Upper lobe of left lung (tissue), 6 donors: ENCODE results near the gene CCNF. TPM values are rescaled to one million over a fixed set of nuclear protein-coding genes. Genes with fewer than 3 reads are reported as not detected.

Experiments used
- ATAC-seq, 2 donors: fragments of 200-7000 bp; cut with Tn5 transposase; one replicate each; pipeline ENCODE4 v1.9.1; 2022; ENCODE audit warnings: mild to moderate bottlenecking in 2 of 2, moderate library complexity in 2 of 2; ENCODE audit not compliant: low FRiP score in 2 of 2
- DNase-seq, 2 donors: peaks; one replicate each; pipeline ENCODE4 v3.0.0-alpha.2; 2019 to 2020
- H3K27ac ChIP-seq, 4 donors: fragments of 200-600 bp; sonication (generic); one replicate each; pipeline ENCODE4 v1.5.1; 2016 to 2019
- H3K27me3 ChIP-seq, 4 donors: fragments of 200-600 bp; sonication (generic); one replicate each; pipeline ENCODE4 v1.5.1; 2017 to 2019
- H3K36me3 ChIP-seq, 4 donors: fragments of 200-600 bp; sonication (generic); one replicate each; pipeline ENCODE4 v1.5.1; 2016 to 2019
- H3K4me1 ChIP-seq, 4 donors: fragments of 200-600 bp; sonication (generic); one replicate each; pipeline ENCODE4 v1.5.1; 2018 to 2019
- H3K4me3 ChIP-seq, 4 donors: fragments of 200-600 bp; sonication (generic); one replicate each; pipeline ENCODE4 v1.5.1; 2017 to 2019; ENCODE audit warnings: mild to moderate bottlenecking in 2 of 4, moderate library complexity in 1 of 4
- H3K9me3 ChIP-seq, 4 donors: fragments of 200-600 bp; sonication (generic); one replicate each; pipeline ENCODE4 v1.5.1; 2018 to 2019
- EP300 ChIP-seq, 4 donors: sonication (generic); formaldehyde crosslinking; IDR thresholded peaks; one replicate each; pipeline ENCODE4 v1.5.1; 2017; ENCODE audit warnings: antibody characterized with exemption in 4 of 4, control low read depth in 2 of 4
- POLR2A ChIP-seq, 4 donors: fragments of 450-650 bp; IDR thresholded peaks; one replicate each; pipeline ENCODE4 v1.5.1; 2016 to 2017; ENCODE audit warnings: antibody characterized with exemption in 4 of 4, mild to moderate bottlenecking in 2 of 4
- POLR2AphosphoS5 ChIP-seq, 2 donors: sonication (generic); formaldehyde crosslinking; IDR thresholded peaks; one replicate each; pipeline ENCODE4 v1.5.1; 2017; ENCODE audit warnings: antibody characterized with exemption in 2 of 2
- WGBS, 2 donors: methylation state at CpG; one replicate each; pipeline ENCODE4 v1.1.5; 2017 to 2018; 5-methylcytosine and 5-hydroxymethylcytosine counted together
- total RNA-seq, 6 donors: library from RNA; depleted of rRNA in 4 of 6; stranded (reverse); fragments of >200 nt in 4 of 6; gene quantifications; one replicate each; pipeline versions ENCODE4 v1.1.0 to v1.2.1, GENCODE V29; 2016 to 2021
- TF ChIP-seq, protein P1 (sequence below), 6 experiments: fragments of 450-650 bp in 4 of 6; fragments of 200-600 bp in 2 of 6; sonication (generic) in 2 of 6; IDR thresholded peaks; one replicate each; pipeline ENCODE4 v1.5.1; 2016 to 2019; ENCODE audit warnings: antibody characterized with exemption in 6 of 6
- donor health status: DM: no; HTN: no; CAD: no; lungs with moderate emphysema.
- donor health status: DM: no; HTN: yes; CAD: no; lungs with severe emphysema.

CCNF gene
- total RNA-seq, 6 donors from 2014 or later = 2.7 to 5.2 (median 3.9) TPM

GRCh38 chr16:2466667-2467527, 37.6 kb downstream of the CCNF start:
- no peak for TF ChIP-seq EP300 (IDR thresholded peaks at IDR 0.05)
- ATAC-seq (no peak), DNase-seq (peak in 1 of 2 donors; percentile 75)
- Histone ChIP-seq H3K4me1 (peaks cover 28 to 46% (median 33%) of the 10 kb centered on the region in 4 donors), H3K9me3 (no peaks in the 10 kb centered on the region), H3K36me3 (no peaks in the 10 kb centered on the region), H3K27me3 (peaks cover 4 to 44% (median 23%) of the 10 kb centered on the region in 4 donors), H3K4me3 (peak overlapping the region in 2 of 4 donors; percentile 43 to 51), H3K27ac (no peak overlapping the region)
- 83 to 85% methylated on average over 17 to 28 of the region's 29 CpGs for WGBS, 2 donors

DNA sequence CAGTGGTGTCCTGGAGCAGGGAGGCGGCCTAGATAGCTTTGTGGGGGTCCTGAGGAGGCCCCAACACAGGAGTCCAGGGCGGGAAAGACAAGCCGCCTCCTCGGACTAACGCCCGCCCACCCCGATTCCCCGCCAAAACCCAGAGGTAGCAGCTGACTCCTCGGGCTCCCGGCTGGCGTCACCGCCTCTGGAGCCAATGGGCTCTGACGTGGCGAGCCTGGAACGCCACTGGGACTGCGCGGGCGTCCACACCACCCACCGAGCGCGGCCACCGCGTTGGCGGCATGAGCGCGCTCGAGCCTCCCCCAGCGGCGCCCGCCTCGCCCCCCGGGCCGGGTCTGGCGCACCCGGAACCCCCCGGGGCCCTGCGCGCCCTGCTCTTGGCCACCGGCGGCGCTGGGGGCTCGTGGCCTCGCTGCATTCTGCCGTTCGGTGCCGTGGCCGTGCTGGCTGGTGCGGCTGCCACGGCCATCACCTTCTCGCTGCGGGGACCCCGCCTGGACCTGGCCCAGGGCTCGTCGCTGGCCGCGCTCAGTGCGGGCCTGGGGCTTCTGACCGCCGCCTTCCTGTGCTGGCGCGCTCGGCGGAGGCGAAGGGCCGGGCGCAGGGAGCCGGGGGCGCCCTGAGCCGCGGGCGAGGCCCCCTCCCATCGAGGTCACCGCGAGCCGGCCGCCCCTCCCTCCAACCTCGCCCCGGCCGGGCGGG, 38.4 kb downstream of the CCNF start:
- Histone ChIP-seq H3K27me3 (peaks cover 4 to 52% (median 28%) of the 10 kb centered on the region in 4 donors), H3K4me1 (peaks cover 30 to 52% (median 36%) of the 10 kb centered on the region in 4 donors), H3K36me3 (no peaks in the 10 kb centered on the region), H3K9me3 (no peaks in the 10 kb centered on the region), H3K4me3 (peak overlapping the region in 3 of 4 donors; percentile 43 to 53 (median 51)), H3K27ac (peak overlapping the region in 1 of 4 donors; percentile 32)
- 0 to 4% methylated on average over 11 to 19 of the region's 80 CpGs for WGBS, 2 donors
- TF ChIP-seq POLR2AphosphoS5 (IDR thresholded peaks at IDR 0.05) = peak in 1 of 2 donors; percentile 18
- TF ChIP-seq, protein P1, sequence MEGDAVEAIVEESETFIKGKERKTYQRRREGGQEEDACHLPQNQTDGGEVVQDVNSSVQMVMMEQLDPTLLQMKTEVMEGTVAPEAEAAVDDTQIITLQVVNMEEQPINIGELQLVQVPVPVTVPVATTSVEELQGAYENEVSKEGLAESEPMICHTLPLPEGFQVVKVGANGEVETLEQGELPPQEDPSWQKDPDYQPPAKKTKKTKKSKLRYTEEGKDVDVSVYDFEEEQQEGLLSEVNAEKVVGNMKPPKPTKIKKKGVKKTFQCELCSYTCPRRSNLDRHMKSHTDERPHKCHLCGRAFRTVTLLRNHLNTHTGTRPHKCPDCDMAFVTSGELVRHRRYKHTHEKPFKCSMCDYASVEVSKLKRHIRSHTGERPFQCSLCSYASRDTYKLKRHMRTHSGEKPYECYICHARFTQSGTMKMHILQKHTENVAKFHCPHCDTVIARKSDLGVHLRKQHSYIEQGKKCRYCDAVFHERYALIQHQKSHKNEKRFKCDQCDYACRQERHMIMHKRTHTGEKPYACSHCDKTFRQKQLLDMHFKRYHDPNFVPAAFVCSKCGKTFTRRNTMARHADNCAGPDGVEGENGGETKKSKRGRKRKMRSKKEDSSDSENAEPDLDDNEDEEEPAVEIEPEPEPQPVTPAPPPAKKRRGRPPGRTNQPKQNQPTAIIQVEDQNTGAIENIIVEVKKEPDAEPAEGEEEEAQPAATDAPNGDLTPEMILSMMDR (IDR thresholded peaks at IDR 0.05) = peak in 2 of 6 experiments; percentile 13 to 38
- no peak for TF ChIP-seq POLR2A (IDR thresholded peaks at IDR 0.05)
- DNase-seq (peak in 1 of 2 donors; percentile 91), ATAC-seq (peak in 1 of 2 donors; percentile 87)

- peak in 1 of 2 donors; percentile 87 for DNase-seq
- Histone ChIP-seq H3K4me3 (peak overlapping the region in 3 of 4 donors; percentile 43 to 53 (median 51)), H3K9me3 (no peaks in the 10 kb centered on the region), H3K27me3 (peaks cover 4 to 58% (median 31%) of the 10 kb centered on the region in 4 donors), H3K27ac (peak overlapping the region in 1 of 4 donors; percentile 32), H3K36me3 (no peaks in the 10 kb centered on the region), H3K4me1 (peaks cover 31 to 57% (median 40%) of the 10 kb centered on the region in 4 donors)
- TF ChIP-seq POLR2AphosphoS5 (IDR thresholded peaks at IDR 0.05) (no peak), EP300 (IDR thresholded peaks at IDR 0.05) (no peak), POLR2A (IDR thresholded peaks at IDR 0.05) (no peak)
- TF ChIP-seq, protein P1 (IDR thresholded peaks at IDR 0.05) = no peak
- peak in 1 of 2 donors; percentile 28 for ATAC-seq
- 0 to 1% methylated on average over 25 to 34 of the region's 38 CpGs for whole genome bisulfite sequencing, 2 donors
Observed at GRCh38 chr16:2468233-2468724, 39.0 kb downstream of the CCNF start.

DNA sequence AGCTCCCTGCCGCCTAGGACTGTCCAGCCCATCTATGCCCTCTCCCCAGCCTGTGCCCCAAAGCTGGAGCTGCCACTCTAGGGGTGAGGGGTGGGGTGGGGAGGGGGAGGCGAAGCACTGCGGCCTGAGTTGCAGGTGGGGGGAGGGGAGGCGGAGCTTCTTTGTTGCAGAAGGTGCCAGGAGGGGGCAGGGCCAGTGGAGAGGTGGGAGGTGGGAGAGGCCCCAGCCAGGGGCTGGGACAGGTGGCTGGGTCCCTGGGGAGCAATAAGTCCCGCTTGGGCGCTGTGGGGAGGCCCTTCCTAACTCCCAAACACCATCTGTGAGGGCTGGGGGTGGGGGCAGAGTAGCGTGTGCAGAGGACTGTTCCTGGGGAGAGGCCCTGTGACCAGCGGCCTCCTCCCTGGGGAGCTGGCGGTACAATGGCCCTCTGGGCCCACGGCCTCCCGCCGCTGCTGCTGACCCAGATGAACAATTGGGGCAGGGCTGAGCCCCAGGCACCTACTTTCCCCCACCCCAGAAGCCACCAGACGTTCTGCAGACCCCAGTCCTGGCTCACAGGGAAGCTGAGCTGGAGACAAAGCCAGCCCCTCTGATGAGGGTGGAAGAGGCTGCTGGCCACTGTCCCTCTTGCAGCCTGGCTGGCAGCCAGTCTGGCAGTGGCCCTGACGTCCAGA, 39.6 kb downstream of the CCNF start:
- TF ChIP-seq POLR2AphosphoS5 (IDR thresholded peaks at IDR 0.05) (no peak), POLR2A (IDR thresholded peaks at IDR 0.05) (no peak), EP300 (IDR thresholded peaks at IDR 0.05) (no peak)
- TF ChIP-seq, protein P1 (IDR thresholded peaks at IDR 0.05) = no peak

More for the DNA sequence above, 39.6 kb downstream of the CCNF start:
- H3K4me1 ChIP-seq = peaks cover 37 to 63% (median 44%) of the 10 kb centered on the region in 4 donors
- ATAC-seq (no peak), DNase-seq (peak in 1 of 2 donors; percentile 67)
- H3K9me3 ChIP-seq = no peaks in the 10 kb centered on the region
- no peaks in the 10 kb centered on the region for H3K36me3 ChIP-seq
- 15 to 27% methylated on average over 8 to 13 of the region's 14 CpGs for WGBS, 2 donors
- H3K27me3 ChIP-seq = peaks cover 4 to 58% (median 31%) of the 10 kb centered on the region in 4 donors
- H3K4me3 ChIP-seq = peak overlapping the region in 2 of 4 donors; percentile 43 to 53
- H3K27ac ChIP-seq = no peak overlapping the region
